HCT116 (cell line): ENCODE data around the gene CMIP. TPM values are rescaled to one million over a fixed set of nuclear protein-coding genes. Genes with fewer than 3 reads are reported as not detected.

ENCODE experiments used
- ATAC-seq: fragments of 200-7000 bp; cut with Tn5 transposase; 2 replicates; pipeline ENCODE4 v1.9.1; 2020; ENCODE audit warnings: mild to moderate bottlenecking, moderate library complexity
- BruUV-seq: library from RNA; stranded (reverse); fragments of 400-500 nt; replicated peaks from 2 replicates; lab custom pipeline; 2021; lab: Mats Ljungman, UMichigan
- CTCF ChIA-PET: fragments of 300-600 bp; sonication (Branson Sonifier 250); formaldehyde crosslinking; loops from one replicate; lab custom pipeline; 2021; ENCODE audit warnings: antibody characterized with exemption; lab: Charles Lee
- POLR2A ChIA-PET: fragments of 300-600, 350-600 bp; sonication (Branson Sonifier 250); formaldehyde crosslinking; loops from one replicate; lab custom pipeline; 2021; ENCODE audit warnings: antibody characterized with exemption; lab: Charles Lee
- RAD21 ChIA-PET, 2 experiments: fragments of 300-600 bp; sonication (Branson Sonifier 250); formaldehyde crosslinking; loops; one replicate each; lab custom pipeline; 2023; ENCODE audit warnings: low total read pairs in 2 of 2; ENCODE audit not compliant: uncharacterized antibody in 2 of 2, unreplicated experiment in 2 of 2, low non-redundant PET in 1 of 2; lab: Charles Lee
- DNase-seq: peaks from one replicate; pipeline ENCODE4 v3.0.0-alpha.2; 2010; ENCODE audit warnings: low read depth, low spot score
- H2AFZ ChIP-seq: fragments of 200-600 bp; shearing (Covaris generic), sonication (generic); 2 replicates; pipeline ENCODE4 v1.6.1; 2017; ENCODE audit warnings: low read depth, mixed run types, mixed read lengths, antibody characterized with exemption, low read length; ENCODE audit not compliant: poor library complexity, severe bottlenecking
- H3K27ac ChIP-seq: 2 replicates; pipeline ENCODE4 v1.5.1; 2012; ENCODE audit warnings: low read depth, low read length
- H3K27me3 ChIP-seq: fragments of 200-600 bp; sonication (generic); 2 replicates; pipeline ENCODE4 v1.6.1; 2016; ENCODE audit warnings: mixed run types, low read length, mixed read lengths; ENCODE audit not compliant: insufficient read depth
- H3K36me3 ChIP-seq, 2 experiments: fragments of 200-500 bp in 1 of 2; fragments of 200-600 bp in 1 of 2; sonication (Bioruptor generic) in 1 of 2; sonication (generic) in 1 of 2; 2 replicates each; pipeline versions ENCODE4 v1.5.1 to v1.6.1; 2014 to 2016; ENCODE audit warnings: low read length in 2 of 2, inconsistent platforms in 1 of 2, mixed read lengths in 1 of 2, mixed run types in 1 of 2; ENCODE audit not compliant: insufficient read depth in 2 of 2, control insufficient read depth in 1 of 2
- H3K4me1 ChIP-seq, 2 experiments: fragments of 200-600 bp in 1 of 2; sonication (generic) in 1 of 2; 2 replicates each; pipeline versions ENCODE4 v1.5.1 to v1.6.1; 2012 to 2017; ENCODE audit warnings: low read length in 2 of 2, inconsistent platforms in 1 of 2, mild to moderate bottlenecking in 1 of 2, mixed read lengths in 1 of 2, mixed run types in 1 of 2, moderate library complexity in 1 of 2; ENCODE audit not compliant: insufficient read depth in 2 of 2, control insufficient read depth in 1 of 2
- H3K4me2 ChIP-seq: fragments of 200-600 bp; sonication (generic); 2 replicates; pipeline ENCODE4 v1.6.1; 2017; ENCODE audit warnings: mixed run types, low read length, mixed read lengths
- H3K4me3 ChIP-seq, 2 experiments: fragments of 200-600 bp in 1 of 2; sonication (generic) in 1 of 2; replicated peaks in 1 of 2; 2 replicates each; pipeline ENCODE4 v1.5.1; 2011 to 2016; ENCODE audit warnings: low read length in 2 of 2, control low read depth in 1 of 2, low read depth in 1 of 2, mild to moderate bottlenecking in 1 of 2, mixed read lengths in 1 of 2, mixed run types in 1 of 2
- H3K79me2 ChIP-seq: fragments of 200-600 bp; sonication (generic); 2 replicates; pipeline ENCODE4 v1.6.1; 2017; ENCODE audit warnings: mild to moderate bottlenecking, mixed run types, low read length, moderate library complexity, mixed read lengths; ENCODE audit not compliant: insufficient read depth
- H3K9ac ChIP-seq: fragments of 200-600 bp; sonication (generic); 2 replicates; pipeline ENCODE4 v1.6.1; 2016; ENCODE audit warnings: low read length, mixed read lengths
- H3K9me2 ChIP-seq: fragments of 200-600 bp; sonication (generic), shearing (Covaris generic); 2 replicates; pipeline ENCODE4 v1.6.1; 2017; ENCODE audit warnings: mixed run types, mild to moderate bottlenecking, moderate library complexity; ENCODE audit not compliant: insufficient read depth
- H3K9me3 ChIP-seq, 2 experiments: fragments of 200-500 bp in 1 of 2; fragments of 200-600 bp in 1 of 2; sonication (Bioruptor generic) in 1 of 2; sonication (generic) in 1 of 2; 2 replicates each; pipeline ENCODE4 v1.6.1; 2014 to 2017; ENCODE audit warnings: low read length in 2 of 2, mixed read lengths in 2 of 2, inconsistent platforms in 1 of 2, low read depth in 1 of 2, mild to moderate bottlenecking in 1 of 2, mixed run types in 1 of 2, moderate library complexity in 1 of 2; ENCODE audit not compliant: control insufficient read depth in 1 of 2, insufficient read depth in 1 of 2
- H4K20me1 ChIP-seq: fragments of 200-600 bp; sonication (generic), shearing (Covaris generic); 2 replicates; pipeline ENCODE4 v1.6.1; 2017; ENCODE audit warnings: mixed run types, mild to moderate bottlenecking, moderate library complexity; ENCODE audit not compliant: insufficient read depth
- CEBPB ChIP-seq: IDR thresholded peaks from 2 replicates; pipeline ENCODE4 v1.6.1; 2012; ENCODE audit warnings: low read depth
- EGR1 ChIP-seq: IDR thresholded peaks from 2 replicates; pipeline ENCODE4 v1.6.1; 2012; ENCODE audit warnings: low read depth
- ELF1 ChIP-seq: IDR thresholded peaks from 2 replicates; pipeline ENCODE4 v1.6.1; 2012; ENCODE audit warnings: low read depth, borderline replicate concordance
- EZH2 ChIP-seq: fragments of 200-600 bp; sonication (generic); IDR thresholded peaks from 2 replicates; pipeline ENCODE4 v1.6.1; 2017; ENCODE audit warnings: antibody characterized with exemption, mixed run types
- EZH2phosphoT487 ChIP-seq: fragments of 200-600 bp; IDR thresholded peaks from 2 replicates; pipeline ENCODE4 v1.6.1; 2018; ENCODE audit warnings: antibody characterized with exemption, borderline replicate concordance
- FOSL1 ChIP-seq: IDR thresholded peaks from 2 replicates; pipeline ENCODE4 v1.6.1; 2012; ENCODE audit warnings: low read depth
- JUND ChIP-seq: IDR thresholded peaks from 2 replicates; pipeline ENCODE4 v1.6.1; 2012
- POLR2A ChIP-seq: IDR thresholded peaks from 2 replicates; pipeline ENCODE4 v1.7.0; 2011; ENCODE audit warnings: borderline replicate concordance; ENCODE audit not compliant: insufficient read depth, insufficient read length; ENCODE audit errors: extremely low read depth
- POLR2AphosphoS5 ChIP-seq: IDR thresholded peaks from 2 replicates; pipeline ENCODE4 v1.6.1; 2011; ENCODE audit warnings: mild to moderate bottlenecking, low read depth, low read length, moderate library complexity
- RAD21 ChIP-seq: IDR thresholded peaks from 2 replicates; pipeline ENCODE4 v1.6.1; 2012; ENCODE audit warnings: low read depth, mild to moderate bottlenecking
- SP1 ChIP-seq: IDR thresholded peaks from 2 replicates; pipeline ENCODE4 v1.6.1; 2012; ENCODE audit warnings: low read depth
- SRF ChIP-seq: IDR thresholded peaks from 2 replicates; pipeline ENCODE4 v1.6.1; 2012; ENCODE audit warnings: low read depth
- TCF7L2 ChIP-seq: IDR thresholded peaks from 2 replicates; pipeline ENCODE4 v1.7.0; 2011; ENCODE audit warnings: borderline replicate concordance, inconsistent platforms; ENCODE audit not compliant: insufficient read depth, insufficient read length; ENCODE audit errors: extremely low read depth
- YY1 ChIP-seq: IDR thresholded peaks from 2 replicates; pipeline ENCODE4 v1.6.1; 2011; ENCODE audit warnings: low read length, low read depth, moderate library complexity, mild to moderate bottlenecking; ENCODE audit not compliant: insufficient replicate concordance; ENCODE audit errors: extremely low read depth
- ZFX ChIP-seq: fragments of 450-650 bp; IDR thresholded peaks from 2 replicates; pipeline ENCODE4 v1.6.1; 2017
- intact Hi-C: fragments of 100-400 bp; cut with micrococcal nuclease; formaldehyde crosslinking; loops from 2 replicates; pipeline ENCODE4 v1.10.0; 2022
- total RNA-seq: library from RNA; stranded (reverse); gene quantifications from one replicate; pipeline ENCODE4 v1.2.1, GENCODE V29; 2021; ENCODE audit not compliant: unreplicated experiment
- TF ChIP-seq, protein P1 (sequence below): IDR thresholded peaks from 2 replicates; pipeline ENCODE4 v1.6.1; 2012
- TF ChIP-seq, protein P2 (sequence below): IDR thresholded peaks from 2 replicates; pipeline ENCODE4 v1.6.1; 2012; ENCODE audit warnings: low read depth
- TF ChIP-seq, protein P3 (sequence below): IDR thresholded peaks from 2 replicates; pipeline ENCODE4 v1.6.1; 2012

Gene CMIP
- total RNA-seq, 1 experiment from 2014 or later = 64.6 TPM

DNA sequence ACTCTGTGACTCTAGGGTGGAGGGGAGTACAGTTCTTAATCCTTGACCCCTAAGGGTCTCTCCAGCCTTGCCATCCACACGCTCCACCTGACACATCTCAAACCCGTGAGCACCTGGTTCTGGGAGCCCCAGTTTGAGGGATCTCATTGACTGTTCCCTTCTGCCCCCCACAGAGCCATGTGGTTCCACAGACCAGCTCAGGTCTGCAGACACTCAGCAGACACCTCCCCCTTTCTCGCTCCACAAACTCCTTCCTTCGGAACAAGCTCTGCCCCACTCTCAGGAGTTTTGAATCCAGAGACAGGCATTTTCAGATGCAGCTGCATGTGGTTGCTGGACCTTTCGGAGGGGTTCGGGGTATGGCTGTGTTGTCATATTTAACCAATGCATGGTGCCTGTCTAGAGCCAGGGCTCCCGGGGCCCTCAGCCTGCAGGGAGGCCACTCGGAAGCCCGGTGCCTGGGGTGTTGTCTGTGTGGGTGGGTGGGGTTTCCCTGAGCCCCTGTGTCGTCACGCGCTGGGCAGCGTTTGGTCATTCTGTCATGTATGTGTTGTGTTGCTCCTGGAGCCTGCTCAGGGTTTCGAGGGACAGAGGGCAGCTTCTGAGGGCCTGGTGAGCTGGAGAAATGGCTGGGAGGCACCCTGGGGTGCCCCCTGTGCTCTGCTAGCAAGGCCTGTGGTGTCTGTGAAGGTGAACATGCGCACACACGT lies 235.3 kb downstream of the CMIP start:
- ChIA-PET CTCF (no interaction called here), POLR2A (no interaction called here), RAD21 (no interaction called here)
- Histone ChIP-seq H3K4me1 (no peaks in the 10 kb centered on the region), H3K27me3 (no peaks in the 10 kb centered on the region), H4K20me1 (no peaks in the 10 kb centered on the region), H3K4me3 (no peak overlapping the region), H3K9ac (no peak overlapping the region), H2AFZ (no peak overlapping the region), H3K27ac (no peak overlapping the region; the same call in 1 of the 2 replicates), H3K36me3 (peaks cover 2 to 21% of the 10 kb centered on the region in 2 experiments; a peak in 2 of 4 replicates), H3K9me3 (no peaks in the 10 kb centered on the region), H3K9me2 (no peaks in the 10 kb centered on the region), H3K4me2 (no peak overlapping the region), H3K79me2 (peaks cover 4% of the 10 kb centered on the region; the same call in 1 of the 2 replicates)
- DNase-seq = no peak
- intact Hi-C loops = no loop called here
- ATAC-seq = no peak
- BruUV-seq = no TSS peak
- TF ChIP-seq EGR1 (no peak), ELF1 (no peak), FOSL1 (no peak), POLR2AphosphoS5 (no peak), TCF7L2 (no peak), CEBPB (no peak), EZH2phosphoT487 (no peak), JUND (no peak), RAD21 (no peak), EZH2 (no peak), SRF (no peak), YY1 (no peak), ZFX (no peak), POLR2A (no peak), SP1 (no peak)
- TF ChIP-seq, protein P1, sequence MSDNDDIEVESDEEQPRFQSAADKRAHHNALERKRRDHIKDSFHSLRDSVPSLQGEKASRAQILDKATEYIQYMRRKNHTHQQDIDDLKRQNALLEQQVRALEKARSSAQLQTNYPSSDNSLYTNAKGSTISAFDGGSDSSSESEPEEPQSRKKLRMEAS = no peak
- TF ChIP-seq, protein P2, sequence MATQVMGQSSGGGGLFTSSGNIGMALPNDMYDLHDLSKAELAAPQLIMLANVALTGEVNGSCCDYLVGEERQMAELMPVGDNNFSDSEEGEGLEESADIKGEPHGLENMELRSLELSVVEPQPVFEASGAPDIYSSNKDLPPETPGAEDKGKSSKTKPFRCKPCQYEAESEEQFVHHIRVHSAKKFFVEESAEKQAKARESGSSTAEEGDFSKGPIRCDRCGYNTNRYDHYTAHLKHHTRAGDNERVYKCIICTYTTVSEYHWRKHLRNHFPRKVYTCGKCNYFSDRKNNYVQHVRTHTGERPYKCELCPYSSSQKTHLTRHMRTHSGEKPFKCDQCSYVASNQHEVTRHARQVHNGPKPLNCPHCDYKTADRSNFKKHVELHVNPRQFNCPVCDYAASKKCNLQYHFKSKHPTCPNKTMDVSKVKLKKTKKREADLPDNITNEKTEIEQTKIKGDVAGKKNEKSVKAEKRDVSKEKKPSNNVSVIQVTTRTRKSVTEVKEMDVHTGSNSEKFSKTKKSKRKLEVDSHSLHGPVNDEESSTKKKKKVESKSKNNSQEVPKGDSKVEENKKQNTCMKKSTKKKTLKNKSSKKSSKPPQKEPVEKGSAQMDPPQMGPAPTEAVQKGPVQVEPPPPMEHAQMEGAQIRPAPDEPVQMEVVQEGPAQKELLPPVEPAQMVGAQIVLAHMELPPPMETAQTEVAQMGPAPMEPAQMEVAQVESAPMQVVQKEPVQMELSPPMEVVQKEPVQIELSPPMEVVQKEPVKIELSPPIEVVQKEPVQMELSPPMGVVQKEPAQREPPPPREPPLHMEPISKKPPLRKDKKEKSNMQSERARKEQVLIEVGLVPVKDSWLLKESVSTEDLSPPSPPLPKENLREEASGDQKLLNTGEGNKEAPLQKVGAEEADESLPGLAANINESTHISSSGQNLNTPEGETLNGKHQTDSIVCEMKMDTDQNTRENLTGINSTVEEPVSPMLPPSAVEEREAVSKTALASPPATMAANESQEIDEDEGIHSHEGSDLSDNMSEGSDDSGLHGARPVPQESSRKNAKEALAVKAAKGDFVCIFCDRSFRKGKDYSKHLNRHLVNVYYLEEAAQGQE = no peak
- TF ChIP-seq, protein P3, sequence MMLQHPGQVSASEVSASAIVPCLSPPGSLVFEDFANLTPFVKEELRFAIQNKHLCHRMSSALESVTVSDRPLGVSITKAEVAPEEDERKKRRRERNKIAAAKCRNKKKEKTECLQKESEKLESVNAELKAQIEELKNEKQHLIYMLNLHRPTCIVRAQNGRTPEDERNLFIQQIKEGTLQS = no peak
